Ascending aorta (tissue), 2 donors: ENCODE data around the gene TRMT11. TPM values are rescaled to one million over a fixed set of nuclear protein-coding genes. Genes with fewer than 3 reads are reported as not detected.

Source experiments
- DNase-seq, 2 donors: peaks; one replicate each; pipeline ENCODE4 v3.0.0-alpha.2; 2019; ENCODE audit warnings: low spot score in 2 of 2
- H3K27ac ChIP-seq, 2 donors: fragments of 200-600 bp; sonication (generic); one replicate each; pipeline ENCODE4 v1.5.1; 2016 to 2017; ENCODE audit warnings: mild to moderate bottlenecking in 1 of 2
- H3K27me3 ChIP-seq: fragments of 200-600 bp; sonication (generic); one replicate; pipeline ENCODE4 v1.5.1; 2017
- H3K36me3 ChIP-seq, 2 donors: fragments of 200-600 bp; sonication (generic); one replicate each; pipeline ENCODE4 v1.5.1; 2016
- H3K4me1 ChIP-seq, 2 donors: fragments of 200-600 bp; sonication (generic); one replicate each; pipeline ENCODE4 v1.5.1; 2016 to 2017; ENCODE audit warnings: mild to moderate bottlenecking in 1 of 2
- H3K4me3 ChIP-seq, 2 donors: fragments of 200-600 bp; sonication (generic); one replicate each; pipeline ENCODE4 v1.5.1; 2016 to 2017; ENCODE audit warnings: mild to moderate bottlenecking in 1 of 2
- H3K9me3 ChIP-seq, 2 donors: fragments of 200-600 bp; sonication (generic); one replicate each; pipeline ENCODE4 v1.5.1; 2016
- CTCF ChIP-seq, 3 experiments: fragments of 200-600 bp in 2 of 3; fragments of 450-650 bp in 1 of 3; sonication (generic) in 2 of 3; IDR thresholded peaks; one replicate each; pipeline ENCODE4 v1.5.1; 2016 to 2019; ENCODE audit warnings: antibody characterized with exemption in 3 of 3, mild to moderate bottlenecking in 1 of 3, moderate library complexity in 1 of 3
- intact Hi-C: fragments of 100-400 bp; cut with DNase I; formaldehyde crosslinking; loops from one replicate; pipeline ENCODE4 v1.15.1; 2023
- total RNA-seq: library from RNA; depleted of rRNA; stranded (reverse); fragments of >200 nt; gene quantifications from one replicate; pipeline ENCODE4 v1.1.0, GENCODE V29; 2016

The TRMT11 gene
- total RNA-seq, 1 donor from 2014 or later: 44.6 TPM

- H3K9me3 ChIP-seq: no peaks in the 10 kb centered on the region
- H3K4me3 ChIP-seq: no peak overlapping the region
- no peaks in the 10 kb centered on the region for H3K36me3 ChIP-seq
- no peak for TF ChIP-seq CTCF (IDR thresholded peaks at IDR 0.05)
- H3K4me1 ChIP-seq: no peaks in the 10 kb centered on the region
- H3K27me3 ChIP-seq: no peaks in the 10 kb centered on the region
- DNase-seq: no peak
- H3K27ac ChIP-seq: no peak overlapping the region
- intact Hi-C loops: no loop called here
These were observed 97.5 kb downstream of the TRMT11 start for GRCh38 chr6:126083875-126084274.

GRCh38 chr6:126086560-126086959, 100.2 kb downstream of the TRMT11 start:
- Histone ChIP-seq H3K9me3 (no peaks in the 10 kb centered on the region), H3K27ac (no peak overlapping the region), H3K36me3 (no peaks in the 10 kb centered on the region), H3K27me3 (no peaks in the 10 kb centered on the region), H3K4me1 (no peaks in the 10 kb centered on the region), H3K4me3 (no peak overlapping the region)
- no peak for DNase-seq
- no peak for TF ChIP-seq CTCF (IDR thresholded peaks at IDR 0.05)
- intact Hi-C loops: no loop called here

Other genes starting within 250 kb of the TRMT11 start
- 0.32 TPM for gene HEY2, start 236.9 kb upstream of the TRMT11 start, total RNA-seq
- 37.4 TPM for gene NCOA7, start 195.6 kb upstream of the TRMT11 start, total RNA-seq
- gene HINT3, start 29.8 kb upstream of the TRMT11 start, total RNA-seq: 5.2 TPM